ENCODE results near the gene CEP20. TPM values are rescaled to one million over a fixed set of nuclear protein-coding genes. Genes with fewer than 3 reads are reported as not detected.

The CEP20 gene
- total RNA-seq, result 10 to 100 TPM; 37.2 to 46.6 TPM

GRCh38 chr16:15888072-15888976 lies at the start of gene CEP20:
Gene CEP20 (minus strand): TSS chr16:15888603. CDS start chr16:15888585, 18 bp downstream.

GRCh38 chr16:15856901-15857698 lies 31.3 kb downstream of the CEP20 start, which contains the start of gene MYH11:
Gene MYH11 (minus strand): TSS chr16:15857028. CDS start chr16:15838252, 18,776 bp downstream.

Small RNAs within 50 kb of the gene (small RNA-seq; reads per million reads assigned to genes)
- gene RNU6-213P, result 0 reads per million in 2 donors

Other genes with a start within 250 kb of the CEP20 start
- 10 to 100 TPM; 16.9 to 17.0 TPM for gene MARF1, start 245.4 kb downstream of the CEP20 start, total RNA-seq
- gene NDE1, start 238.4 kb downstream of the CEP20 start, total RNA-seq, result 10 to 100 TPM; 56.9 to 61.6 TPM
- gene MYH11, start 31.6 kb downstream of the CEP20 start, total RNA-seq, result not detected
- 10 to 100 TPM; 14.1 to 19.3 TPM for gene ABCC1, start 61.0 kb upstream of the CEP20 start, total RNA-seq